Activated naive CD8-positive, alpha-beta T cell treated with anti-CD3 and anti-CD28 coated beads for 36 hours (primary cell): Measurements from ENCODE around the gene CDPF1. TPM values are rescaled to one million over a fixed set of nuclear protein-coding genes. Genes with fewer than 3 reads are reported as not detected.

Experiments
- DNase-seq: peaks from one replicate; pipeline ENCODE4 v3.0.0; 2021
- H3K27ac Mint-ChIP-seq: one replicate; pipeline ENCODE4 v1.8.0; 2022; ENCODE audit warnings: mild to moderate bottlenecking, moderate library complexity, mixed read lengths
- H3K27me3 Mint-ChIP-seq: one replicate; pipeline ENCODE4 v1.8.0; 2022; ENCODE audit warnings: mild to moderate bottlenecking, mixed read lengths
- H3K36me3 Mint-ChIP-seq: one replicate; pipeline ENCODE4 v1.8.0; 2021; ENCODE audit warnings: mild to moderate bottlenecking, mixed read lengths
- H3K4me1 Mint-ChIP-seq: one replicate; pipeline ENCODE4 v1.8.0; 2021; ENCODE audit warnings: mixed read lengths
- H3K4me3 Mint-ChIP-seq: one replicate; pipeline ENCODE4 v1.8.0; 2022; ENCODE audit warnings: mild to moderate bottlenecking, moderate library complexity, mixed read lengths
- H3K9me3 Mint-ChIP-seq: one replicate; pipeline ENCODE4 v1.8.0; 2022; ENCODE audit warnings: mixed read lengths
- total RNA-seq, 2 experiments: library from RNA; stranded (reverse); gene quantifications; one replicate each; pipeline ENCODE4 v1.2.3, GENCODE V29; 2021

Gene CDPF1
- total RNA-seq, 2 experiments from 2014 or later, result 8.4 to 10.7 TPM

DNA sequence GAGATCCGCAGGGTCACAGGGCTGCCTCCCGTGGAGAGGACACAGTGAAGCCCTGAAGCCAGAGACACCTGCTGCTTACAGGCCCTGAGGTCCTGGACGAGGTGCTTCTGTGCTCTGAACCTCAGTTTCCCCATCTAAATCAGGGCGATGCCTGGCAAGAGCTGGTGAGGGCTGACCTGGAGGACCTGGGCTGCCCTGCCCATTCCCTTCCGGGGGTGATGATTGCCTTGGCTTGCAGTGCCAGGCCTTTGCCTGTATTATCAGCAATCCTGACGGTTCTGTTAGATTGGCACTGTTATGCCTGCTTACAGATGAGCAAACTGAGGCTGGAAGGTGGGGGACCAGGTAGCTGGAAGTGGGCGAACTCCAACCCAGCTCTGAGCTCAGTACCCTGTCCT is 38.8 kb upstream of the CDPF1 start:
- Mint-ChIP-seq H3K27me3 (no peaks in the 10 kb centered on the region), H3K4me1 (peaks cover 9% of the 10 kb centered on the region)

DNA sequence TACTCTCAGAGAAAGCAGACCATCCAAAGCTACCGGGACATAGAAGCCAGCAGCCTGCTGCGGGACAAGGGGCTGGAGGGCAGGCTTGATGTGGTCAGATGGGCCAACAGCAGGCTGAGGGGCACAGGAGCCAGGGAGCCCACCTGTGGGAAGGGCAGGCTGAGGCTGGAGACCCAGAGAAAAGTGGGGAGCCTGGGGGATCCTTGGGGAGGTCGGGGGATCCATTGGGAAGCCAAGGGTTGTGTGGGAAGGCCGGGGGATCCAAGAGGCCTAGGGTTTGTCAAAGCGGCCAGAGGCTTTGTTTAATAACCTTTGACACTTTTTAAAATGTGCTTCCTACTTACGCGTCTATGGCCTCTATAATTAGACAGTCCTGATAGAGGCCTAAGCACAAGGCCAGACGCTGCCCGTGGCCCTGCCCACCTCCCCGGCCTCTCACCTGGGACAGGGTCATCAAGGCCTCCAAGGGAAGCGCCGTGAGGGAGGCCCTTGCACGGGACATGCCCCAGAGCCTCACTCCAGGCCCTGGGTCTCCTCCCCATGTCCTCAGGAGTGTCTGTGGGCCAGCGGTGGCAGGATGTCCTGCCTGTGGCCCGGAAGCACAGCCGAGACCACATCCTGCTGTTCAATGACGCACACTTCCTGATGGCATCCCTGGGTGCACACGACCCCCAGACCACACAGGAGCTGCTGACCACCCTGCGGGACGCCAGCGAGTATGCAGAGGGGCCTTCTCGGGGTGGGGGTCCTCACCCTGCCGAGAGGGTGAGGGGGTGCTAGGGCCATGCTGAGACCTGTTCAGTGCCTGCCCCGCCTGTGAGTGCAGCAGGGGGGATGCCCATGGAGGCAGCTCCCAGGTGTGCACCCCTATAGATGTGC is 38.0 kb upstream of the CDPF1 start:
- Mint-ChIP-seq H3K4me1 (peaks cover 6% of the 10 kb centered on the region), H3K4me3 (peak overlapping the region; percentile 71), H3K27ac (peak overlapping the region; percentile 76), H3K9me3 (no peaks in the 10 kb centered on the region), H3K36me3 (peaks cover 17% of the 10 kb centered on the region), H3K27me3 (no peaks in the 10 kb centered on the region)
- DNase-seq, result peak; percentile 39

More for the DNA sequence above, 38.8 kb upstream of the CDPF1 start:
- Mint-ChIP-seq H3K27ac (no peak overlapping the region), H3K36me3 (peaks cover 22% of the 10 kb centered on the region), H3K9me3 (no peaks in the 10 kb centered on the region), H3K4me3 (no peak overlapping the region)
- no peak for DNase-seq

- Mint-ChIP-seq H3K36me3 (peaks cover 11% of the 10 kb centered on the region), H3K4me3 (peak overlapping the region; percentile 71), H3K9me3 (no peaks in the 10 kb centered on the region), H3K4me1 (peaks cover 6% of the 10 kb centered on the region), H3K27me3 (no peaks in the 10 kb centered on the region), H3K27ac (peak overlapping the region; percentile 76)
- no peak for DNase-seq
Observed at GRCh38 chr22:46286941-46287872, 37.1 kb upstream of the CDPF1 start.

DNA sequence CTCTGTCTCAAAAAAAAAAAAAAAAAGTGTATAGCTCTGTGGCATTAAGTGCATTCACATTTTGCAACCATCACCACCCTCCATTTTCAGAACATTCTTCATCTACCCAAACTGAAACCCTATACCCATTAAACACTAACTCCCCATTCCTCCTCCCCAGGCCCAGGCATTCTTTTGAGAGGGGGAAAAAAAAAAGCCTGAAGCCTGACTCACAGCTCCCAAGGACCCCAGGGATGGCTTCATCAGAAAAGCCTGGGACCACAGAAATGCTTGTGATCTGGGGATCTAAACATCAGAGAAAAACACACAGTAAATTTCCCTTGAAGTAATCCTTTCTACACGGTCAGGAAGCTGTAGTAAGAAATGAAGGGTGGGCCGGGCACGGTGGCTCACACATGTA is 35.9 kb upstream of the CDPF1 start:
- Mint-ChIP-seq H3K9me3 (no peaks in the 10 kb centered on the region), H3K27me3 (no peaks in the 10 kb centered on the region), H3K4me3 (no peak overlapping the region), H3K27ac (no peak overlapping the region), H3K36me3 (peaks cover 9% of the 10 kb centered on the region), H3K4me1 (peaks cover 6% of the 10 kb centered on the region)
- DNase-seq, result no peak

DNA sequence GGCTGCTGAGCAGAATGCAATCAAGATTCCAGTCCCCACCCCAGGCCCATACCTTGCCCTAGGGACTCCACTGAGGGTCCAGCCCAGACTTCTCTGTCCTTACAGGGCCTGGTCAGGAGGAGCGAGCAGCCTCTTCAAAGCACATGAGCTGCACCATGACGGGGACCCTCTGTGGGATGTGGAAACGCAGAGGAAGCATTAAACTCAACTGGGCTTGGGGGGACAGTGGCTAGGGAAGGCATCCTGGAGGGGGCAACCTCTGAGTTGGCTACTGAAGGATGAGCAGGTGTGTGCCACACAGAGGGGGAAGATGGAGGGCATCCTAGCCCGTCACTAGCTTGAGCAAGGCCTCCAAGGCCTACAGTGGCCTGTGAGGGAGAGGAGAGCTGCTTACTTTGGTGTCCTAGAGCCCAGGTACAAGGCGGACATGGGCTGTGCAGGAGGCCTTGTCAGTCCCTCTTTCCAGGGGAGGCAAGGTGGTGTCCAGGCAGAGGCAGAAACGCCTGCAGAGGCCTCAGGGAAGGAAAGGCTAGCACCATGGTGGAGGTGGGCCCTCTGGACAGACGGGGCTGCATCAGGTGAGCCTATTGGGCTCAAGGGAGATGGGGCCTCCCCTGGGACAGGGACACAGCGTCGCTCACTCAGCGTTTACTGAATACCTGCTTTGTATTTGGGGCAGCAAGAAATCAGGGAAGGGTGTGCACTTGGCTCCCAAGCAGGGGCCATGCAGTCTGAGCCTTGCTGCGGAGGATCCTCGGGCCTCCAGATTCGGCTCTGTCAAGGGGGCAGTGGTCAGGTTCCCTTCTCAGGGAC is 32.0 kb upstream of the CDPF1 start:
- H3K27me3 Mint-ChIP-seq, result no peaks in the 10 kb centered on the region
- H3K9me3 Mint-ChIP-seq, result no peaks in the 10 kb centered on the region
- H3K4me3 Mint-ChIP-seq, result no peak overlapping the region
- H3K36me3 Mint-ChIP-seq, result peaks cover 8% of the 10 kb centered on the region
- no peak for DNase-seq
- no peaks in the 10 kb centered on the region for H3K4me1 Mint-ChIP-seq
- H3K27ac Mint-ChIP-seq, result no peak overlapping the region

- no peaks in the 10 kb centered on the region for H3K4me1 Mint-ChIP-seq
- peaks cover 6% of the 10 kb centered on the region for H3K36me3 Mint-ChIP-seq
- H3K4me3 Mint-ChIP-seq, result no peak overlapping the region
- H3K27me3 Mint-ChIP-seq, result no peaks in the 10 kb centered on the region
- no peak overlapping the region for H3K27ac Mint-ChIP-seq
- H3K9me3 Mint-ChIP-seq, result no peaks in the 10 kb centered on the region
- no peak for DNase-seq
Observed at GRCh38 chr22:46280999-46281623, 31.0 kb upstream of the CDPF1 start.

DNA sequence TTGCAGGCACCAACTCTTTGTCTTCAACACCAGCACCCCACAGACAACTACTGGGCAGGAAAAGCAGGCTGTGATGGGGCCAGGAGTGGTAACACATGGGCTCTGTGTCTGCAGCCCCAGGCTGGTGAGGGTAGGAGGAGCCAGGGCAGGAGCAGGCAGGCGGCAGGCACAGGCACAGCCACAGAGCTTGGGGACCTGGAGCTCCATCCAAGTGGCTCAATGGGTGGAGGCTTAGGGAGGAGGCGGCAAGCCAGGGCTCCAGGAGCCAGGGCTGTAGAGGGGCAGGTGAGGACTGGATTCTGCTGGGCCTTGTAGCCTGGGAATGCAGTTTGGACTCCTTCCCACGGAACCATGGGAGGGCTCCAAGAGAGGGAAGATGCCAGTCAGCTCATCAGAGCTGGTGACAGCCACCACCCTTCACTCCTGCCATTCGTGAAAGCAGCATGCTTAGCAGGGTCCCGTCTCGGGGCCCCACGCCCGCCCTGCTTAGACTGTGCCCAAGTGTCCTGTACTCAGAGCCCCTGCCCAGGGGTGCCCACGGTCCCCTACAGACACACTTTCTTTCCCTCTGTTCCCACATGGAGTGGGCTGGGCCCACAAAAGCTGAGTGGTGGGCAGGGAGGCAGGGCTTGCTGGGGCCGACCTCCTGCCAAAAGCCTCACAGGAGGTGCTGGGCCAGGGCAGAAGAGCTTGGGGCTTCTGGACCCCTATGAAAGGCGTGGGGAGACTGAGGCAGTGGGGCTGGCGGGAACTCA is 30.1 kb upstream of the CDPF1 start:
- no peak overlapping the region for H3K27ac Mint-ChIP-seq
- peaks cover 2% of the 10 kb centered on the region for H3K9me3 Mint-ChIP-seq
- H3K27me3 Mint-ChIP-seq, result no peaks in the 10 kb centered on the region
- no peak overlapping the region for H3K4me3 Mint-ChIP-seq
- peaks cover 12% of the 10 kb centered on the region for H3K36me3 Mint-ChIP-seq
- H3K4me1 Mint-ChIP-seq, result no peaks in the 10 kb centered on the region
- no peak for DNase-seq

DNA sequence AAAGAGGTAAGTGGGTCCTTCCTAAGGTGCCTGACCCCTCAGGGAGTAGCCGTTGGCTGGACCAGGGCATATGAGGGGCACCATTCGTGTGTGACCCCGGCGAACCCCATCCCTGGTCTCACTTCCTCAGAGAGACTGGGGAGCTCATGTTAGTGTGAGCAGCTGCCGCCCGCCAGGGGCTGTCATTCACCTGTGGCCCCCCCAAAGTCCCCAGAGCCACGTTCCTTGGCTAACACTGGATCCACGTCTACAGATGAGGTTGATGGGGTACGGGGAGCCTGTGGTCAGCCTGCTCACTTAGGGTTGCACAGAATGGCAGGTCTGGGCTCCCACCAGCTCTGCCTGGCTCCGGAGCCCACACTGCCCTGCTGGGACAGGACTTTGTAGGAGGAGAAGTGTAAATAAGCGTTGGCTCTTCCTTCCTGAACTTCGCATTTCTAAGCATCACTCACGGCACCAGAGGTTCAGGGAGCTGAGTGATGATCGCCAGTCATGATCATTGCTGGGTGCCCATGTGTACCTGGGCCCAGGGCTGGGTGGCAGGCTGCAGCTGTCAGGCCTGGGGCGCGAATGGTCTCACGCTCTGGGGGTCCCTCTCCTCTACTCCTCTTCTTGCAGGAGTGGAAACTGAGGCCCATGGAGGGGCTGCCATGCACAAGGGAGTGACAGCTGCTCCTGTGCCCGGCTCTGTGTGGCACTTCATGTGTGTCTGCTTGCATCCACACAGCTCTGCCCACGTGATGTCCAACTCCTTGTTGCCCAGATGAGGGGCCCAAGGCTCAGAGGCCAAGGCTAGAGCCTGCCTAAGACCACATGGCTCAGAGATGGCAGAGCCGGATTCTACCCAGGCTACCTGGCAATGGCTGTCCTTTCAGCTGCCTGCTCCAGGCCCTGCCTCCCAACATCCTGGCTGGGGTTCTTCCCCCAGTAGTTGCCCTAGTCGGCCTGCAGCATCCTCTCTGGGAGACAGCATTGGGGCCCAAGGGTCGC is 28.9 kb upstream of the CDPF1 start:
- H3K9me3 Mint-ChIP-seq, result peaks cover 2% of the 10 kb centered on the region
- no peaks in the 10 kb centered on the region for H3K27me3 Mint-ChIP-seq
- H3K4me1 Mint-ChIP-seq, result no peaks in the 10 kb centered on the region
- DNase-seq, result no peak
- H3K36me3 Mint-ChIP-seq, result peaks cover 14% of the 10 kb centered on the region
- no peak overlapping the region for H3K4me3 Mint-ChIP-seq
- no peak overlapping the region for H3K27ac Mint-ChIP-seq

- DNase-seq, result no peak
- Mint-ChIP-seq H3K36me3 (peaks cover 14% of the 10 kb centered on the region), H3K4me3 (no peak overlapping the region), H3K4me1 (no peaks in the 10 kb centered on the region), H3K9me3 (peaks cover 2% of the 10 kb centered on the region), H3K27me3 (no peaks in the 10 kb centered on the region), H3K27ac (no peak overlapping the region)
Observed at GRCh38 chr22:46276563-46276962, 26.5 kb upstream of the CDPF1 start.

DNA sequence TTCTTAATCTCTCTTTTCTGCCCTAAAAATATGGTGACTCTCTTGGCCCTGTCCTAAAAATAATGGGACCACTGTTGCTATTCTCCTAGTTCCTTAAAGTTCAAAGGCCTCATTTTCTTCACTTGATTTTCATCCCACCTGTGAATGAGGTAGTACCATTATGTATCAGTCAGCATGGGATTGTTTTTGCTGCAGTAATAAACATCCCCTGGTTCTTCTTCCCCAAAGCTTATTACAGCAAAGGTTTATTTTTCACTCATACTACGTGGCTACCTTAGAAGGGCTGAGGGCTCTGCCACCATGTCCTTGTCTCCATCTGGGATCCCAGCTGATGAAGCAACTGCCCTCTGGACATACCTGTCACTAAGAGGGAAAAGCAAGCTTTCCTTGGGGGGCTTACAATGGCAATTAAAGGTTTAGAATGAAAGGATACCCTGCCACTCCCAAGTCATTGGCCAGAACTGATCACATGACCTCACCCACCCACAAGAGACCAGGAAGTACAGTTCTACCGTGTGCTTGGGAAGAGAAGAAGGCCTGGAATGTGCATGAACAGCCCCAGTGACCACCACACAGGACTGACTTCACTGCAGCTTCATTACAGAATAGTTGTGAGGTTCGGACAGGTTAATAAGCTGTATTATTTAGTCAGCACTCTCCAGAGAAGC is 25.5 kb upstream of the CDPF1 start:
- Mint-ChIP-seq H3K9me3 (peaks cover 2% of the 10 kb centered on the region), H3K4me3 (no peak overlapping the region), H3K4me1 (no peaks in the 10 kb centered on the region), H3K36me3 (peaks cover 14% of the 10 kb centered on the region), H3K27me3 (no peaks in the 10 kb centered on the region), H3K27ac (no peak overlapping the region)
- no peak for DNase-seq

DNA sequence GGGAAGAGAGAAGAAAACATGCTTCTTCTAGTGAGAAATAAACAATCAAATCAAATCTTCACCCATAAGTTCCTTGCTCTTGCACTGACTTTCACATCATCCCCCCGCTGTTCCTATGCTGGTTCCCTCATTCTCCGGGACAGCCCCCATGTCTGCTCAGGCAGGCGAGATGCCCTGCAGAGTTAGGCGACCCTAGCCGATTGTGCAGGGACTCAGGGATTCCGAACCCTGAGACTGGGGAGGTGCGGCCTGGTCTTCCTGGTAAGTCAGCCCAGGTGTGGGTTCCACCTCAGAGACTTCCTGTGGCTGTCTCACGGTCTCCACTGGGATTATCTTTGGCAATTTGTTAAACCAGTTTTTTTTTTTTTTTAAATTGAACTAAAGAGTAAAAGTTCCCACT is 24.3 kb upstream of the CDPF1 start:
- no peak overlapping the region for H3K4me3 Mint-ChIP-seq
- H3K4me1 Mint-ChIP-seq, result no peaks in the 10 kb centered on the region
- peaks cover 14% of the 10 kb centered on the region for H3K36me3 Mint-ChIP-seq
- no peaks in the 10 kb centered on the region for H3K27me3 Mint-ChIP-seq
- no peak for DNase-seq
- H3K27ac Mint-ChIP-seq, result no peak overlapping the region
- H3K9me3 Mint-ChIP-seq, result peaks cover 2% of the 10 kb centered on the region

DNA sequence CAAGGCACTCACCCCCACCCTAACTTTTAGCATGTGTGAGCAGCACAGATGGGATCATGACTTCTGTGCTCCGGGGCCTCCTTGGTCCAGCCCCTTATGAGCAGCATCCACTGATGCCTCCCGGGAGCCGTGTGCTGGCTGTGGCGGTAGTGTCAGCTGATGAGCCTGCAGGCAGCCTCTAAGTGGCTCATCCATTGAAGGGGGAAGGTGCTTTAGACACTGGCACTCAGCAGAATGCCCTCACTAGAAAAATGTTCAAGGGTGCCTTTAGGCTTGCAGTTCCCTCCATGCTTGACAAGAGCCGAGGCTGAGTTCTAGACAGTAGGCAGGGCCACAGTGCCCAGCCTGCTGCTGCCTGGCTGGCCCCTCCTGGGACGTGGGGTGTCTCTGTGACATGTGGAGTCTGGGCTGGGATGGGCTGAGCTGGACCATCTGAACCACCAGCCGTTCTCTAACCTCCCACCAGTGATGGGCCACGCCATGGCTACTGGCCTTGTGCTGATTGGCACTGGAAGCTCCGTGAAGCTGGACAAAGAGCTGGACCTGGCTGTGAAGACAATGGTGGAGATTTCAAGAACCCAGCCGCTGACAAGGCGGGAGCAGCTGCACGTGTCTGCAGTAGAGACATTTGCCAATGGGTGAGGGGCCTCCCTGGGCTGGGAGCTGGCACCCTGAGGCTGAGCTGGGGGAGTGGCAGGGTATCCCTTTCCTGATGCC is 23.5 kb upstream of the CDPF1 start:
- H3K36me3 Mint-ChIP-seq, result peaks cover 14% of the 10 kb centered on the region
- H3K27me3 Mint-ChIP-seq, result no peaks in the 10 kb centered on the region
- H3K9me3 Mint-ChIP-seq, result peaks cover 2% of the 10 kb centered on the region
- H3K4me1 Mint-ChIP-seq, result no peaks in the 10 kb centered on the region
- H3K27ac Mint-ChIP-seq, result no peak overlapping the region
- no peak for DNase-seq
- H3K4me3 Mint-ChIP-seq, result no peak overlapping the region
